Esophagus squamous epithelium (tissue), 4 donors: Measurements from ENCODE around the gene NR2C2.

Source experiments
- CTCF ChIP-seq, 6 experiments: fragments of 450-650 bp in 4 of 6; fragments of 200-600 bp in 2 of 6; sonication (generic) in 2 of 6; IDR thresholded peaks; one replicate each; pipeline ENCODE4 v1.5.1; 2016 to 2019; ENCODE audit warnings: antibody characterized with exemption in 6 of 6, mild to moderate bottlenecking in 4 of 6, moderate library complexity in 4 of 6
- POLR2A ChIP-seq, 4 donors: fragments of 450-650 bp; IDR thresholded peaks; one replicate each; pipeline ENCODE4 v1.6.1; 2017; ENCODE audit warnings: antibody characterized with exemption in 4 of 4, mild to moderate bottlenecking in 4 of 4, moderate library complexity in 3 of 4

GRCh38 chr3:15092686-15093085 lies 145.3 kb downstream of the NR2C2 start:
- TF ChIP-seq CTCF (IDR thresholded peaks at IDR 0.05) (no peak), POLR2A (IDR thresholded peaks at IDR 0.05) (no peak)
